SKM-1 (cell line): ENCODE data around the gene RGS17.
A peak's percentile ranks its signal among the peaks of the same experiment; 100 is the strongest.
"Not testable (repeated sequence)": the region's sequence is repeated elsewhere in the genome, so short reads cannot be mapped to it uniquely, and the experiment has no call there.

Experiments
- DNase-seq: peaks from one replicate; lab custom pipeline; 2025; ENCODE audit not compliant: unreplicated experiment; lab: John Stamatoyannopoulos, UW

The RGS17 gene

DNA sequence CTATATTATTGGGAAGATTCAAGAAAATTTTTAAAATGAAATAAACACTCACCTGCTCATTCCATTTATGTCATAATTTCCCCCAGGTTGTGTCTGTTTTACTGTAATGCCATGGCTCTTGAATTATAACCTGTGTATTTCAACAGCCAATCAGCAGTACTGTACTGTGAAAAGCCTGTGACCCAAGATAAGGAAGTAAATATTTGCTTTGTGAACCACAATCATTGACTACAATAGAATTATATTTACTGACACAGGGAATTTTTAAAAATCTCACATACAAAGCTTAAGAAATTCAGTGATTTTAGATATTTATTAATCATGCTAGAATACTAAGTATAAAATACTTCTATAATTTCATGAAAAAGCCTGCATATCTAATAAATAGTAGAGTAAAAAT lies 6.0 kb downstream of the RGS17 start:
- no peak for DNase-seq

DNA sequence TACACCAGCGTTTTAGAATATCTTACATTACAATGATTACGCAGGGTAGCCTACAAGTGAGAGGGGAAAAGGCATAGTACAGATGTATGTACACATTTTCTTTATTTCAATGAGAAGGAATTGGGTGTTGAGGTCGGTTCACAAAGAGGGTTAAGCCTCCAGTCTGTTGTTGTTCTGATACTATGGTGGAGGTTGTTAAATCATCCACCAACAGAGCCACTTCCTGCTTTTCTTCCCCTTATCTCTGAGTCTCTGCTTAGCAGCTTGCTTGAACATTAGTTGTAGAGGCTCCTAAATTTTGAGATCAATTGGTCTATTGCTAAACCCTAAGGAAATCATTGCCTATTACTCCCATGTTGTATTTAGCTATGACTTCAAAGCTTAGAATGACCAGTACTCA lies 7.3 kb downstream of the RGS17 start:
- DNase-seq: no peak

DNA sequence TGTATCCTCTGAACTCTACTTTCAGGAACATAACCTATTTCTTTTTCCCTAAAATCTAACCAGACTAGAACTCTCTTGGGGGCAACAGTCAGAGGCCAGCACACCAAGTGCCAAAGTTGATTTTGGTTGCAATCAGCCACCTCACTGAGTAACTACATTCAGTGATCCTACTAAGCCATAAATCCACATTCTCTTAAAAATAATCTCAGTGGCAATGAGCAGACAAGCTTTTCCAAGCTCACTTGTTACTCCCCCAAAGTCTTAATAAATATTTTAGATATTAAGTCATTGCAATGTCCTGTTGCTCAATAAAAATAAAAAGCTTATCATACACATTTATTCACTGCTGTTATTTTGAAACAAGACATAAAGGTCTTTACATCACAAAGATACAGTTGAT lies 9.8 kb downstream of the RGS17 start:
- DNase-seq: no peak

DNA sequence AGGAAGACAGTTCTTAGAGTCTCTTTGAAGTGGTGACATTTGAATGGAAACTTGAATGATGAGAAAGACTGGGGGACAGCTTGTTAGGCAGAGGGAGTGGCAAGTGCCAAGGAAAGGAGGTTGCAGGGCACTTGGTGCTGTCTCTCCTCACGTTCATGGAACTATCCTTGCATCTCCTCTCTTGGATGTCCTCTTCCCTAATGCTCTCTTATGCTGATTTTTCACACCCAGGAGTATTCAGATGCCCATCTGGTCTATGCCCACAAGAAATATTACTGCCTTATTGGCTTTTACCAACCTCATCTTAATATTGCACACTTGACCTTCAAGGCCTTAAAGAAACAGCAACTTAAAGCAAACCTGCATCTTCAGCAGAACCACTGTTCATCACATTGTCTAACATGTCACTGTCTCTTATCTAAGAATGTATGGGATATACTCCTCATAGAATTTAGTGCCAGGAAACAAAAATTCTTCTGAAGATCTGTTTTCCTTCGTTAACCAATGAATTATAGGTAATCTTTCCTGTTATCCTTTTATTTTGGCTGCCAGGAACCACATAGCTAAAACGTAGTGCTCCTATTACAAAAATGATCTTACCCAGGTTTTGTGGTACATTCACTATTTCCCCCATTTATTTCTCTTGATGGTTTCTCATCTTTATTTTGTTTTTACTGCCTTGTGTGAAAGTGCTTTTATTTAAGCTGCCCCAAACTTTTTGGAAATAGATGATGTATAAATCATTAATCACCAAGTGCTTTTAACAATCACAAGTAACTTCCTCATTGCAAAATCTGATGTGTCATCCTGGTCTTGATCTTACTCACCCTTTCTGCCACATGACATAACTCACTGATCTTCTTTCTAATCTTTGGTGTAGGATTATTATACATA lies 12.8 kb downstream of the RGS17 start:
- no peak for DNase-seq

DNA sequence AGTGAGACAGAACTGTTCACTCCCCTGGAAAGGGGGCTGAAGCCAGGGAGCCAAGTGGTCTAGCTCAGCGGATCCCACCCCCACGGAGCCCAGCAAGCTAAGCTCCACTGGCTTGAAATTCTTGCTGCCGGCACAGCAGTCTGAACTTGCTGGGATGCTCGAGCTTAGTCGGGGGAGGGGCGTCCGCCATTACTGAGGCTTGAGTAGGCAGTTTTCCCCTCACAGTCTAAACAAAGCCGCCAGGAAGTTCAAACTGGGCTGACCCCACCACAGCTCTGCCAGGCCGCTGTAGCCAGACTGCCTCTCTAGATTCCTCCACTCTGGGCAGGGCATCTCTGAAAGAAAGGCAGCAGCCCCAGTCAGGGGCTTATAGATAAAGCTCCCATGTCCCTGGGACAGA lies 20.0 kb downstream of the RGS17 start:
- DNase-seq: not testable (repeated sequence)

DNA sequence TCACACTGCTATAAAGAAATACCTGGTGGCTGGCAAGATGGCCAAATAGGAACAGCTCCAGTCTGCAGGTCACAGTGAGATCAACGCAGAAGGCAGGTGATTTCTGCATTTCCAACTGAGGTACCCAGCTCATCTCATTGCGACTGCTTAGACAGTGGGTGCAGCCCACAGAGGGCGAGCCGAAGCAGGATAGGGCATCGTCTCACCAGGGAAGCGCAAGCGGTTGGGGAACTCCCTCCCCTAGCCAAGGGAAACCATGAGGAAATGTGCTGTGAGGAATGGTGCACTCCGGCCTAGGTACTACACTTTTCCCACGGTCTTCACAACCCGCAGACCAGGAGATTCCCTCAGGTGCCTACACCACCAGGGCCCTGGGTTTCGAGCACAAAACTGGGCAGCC lies 20.5 kb downstream of the RGS17 start:
- not testable (repeated sequence) for DNase-seq

DNA sequence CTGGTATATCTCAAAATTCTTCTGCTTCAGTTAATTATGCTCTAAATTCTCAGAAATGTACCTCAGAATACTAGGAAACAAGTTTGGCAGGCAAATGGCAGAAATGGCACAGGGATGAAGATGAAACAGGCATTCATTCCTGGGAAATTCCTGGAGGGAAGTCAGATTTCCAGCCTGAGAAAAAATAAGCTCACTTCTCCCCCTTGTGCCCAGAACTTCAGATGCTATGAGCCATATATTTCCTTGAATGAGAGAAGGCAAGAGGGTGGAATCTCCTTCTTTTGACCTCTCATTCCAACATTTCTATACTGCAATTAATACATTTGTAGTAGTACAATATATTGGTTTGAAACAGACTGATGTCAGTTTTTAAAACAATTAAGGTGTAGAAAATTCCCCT lies 22.8 kb downstream of the RGS17 start:
- DNase-seq: no peak

DNA sequence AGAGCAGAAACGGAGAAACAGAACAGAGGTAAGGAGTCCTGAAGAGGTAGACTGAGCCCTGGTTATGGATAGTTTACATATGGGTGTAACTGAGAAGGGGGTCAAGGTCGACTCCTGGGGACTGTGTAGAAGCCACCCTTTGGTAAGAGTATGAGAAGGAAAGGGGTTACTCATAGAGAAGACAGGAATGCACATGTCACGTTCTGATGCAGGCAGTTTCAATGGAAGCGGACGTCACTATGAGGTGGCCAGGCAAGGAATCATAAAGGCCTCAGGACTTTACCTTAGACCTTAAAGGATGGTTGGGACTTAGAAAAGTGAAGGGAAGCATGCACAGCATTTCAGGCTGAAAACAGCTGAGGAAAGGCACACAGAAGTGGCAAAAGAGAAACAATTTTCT lies 25.1 kb downstream of the RGS17 start:
- no peak for DNase-seq

DNA sequence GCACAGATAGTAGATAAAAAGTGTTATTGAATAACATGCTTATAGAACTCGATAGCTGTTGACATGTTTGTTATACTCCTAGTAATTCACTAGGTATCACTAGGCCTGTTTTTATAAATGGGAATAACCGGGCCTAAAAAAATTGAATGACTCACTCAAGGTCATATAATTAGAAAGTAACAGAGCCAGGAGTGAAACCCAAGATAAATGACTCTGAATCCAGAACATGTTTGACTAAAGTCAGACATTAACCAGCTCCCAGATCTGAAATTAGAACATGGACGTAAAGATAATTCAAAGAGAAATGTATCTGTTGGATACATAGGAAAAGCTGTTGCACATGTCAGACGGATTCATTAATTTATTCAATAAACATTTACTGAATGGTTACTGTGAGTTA lies 26.9 kb downstream of the RGS17 start:
- DNase-seq: no peak

DNA sequence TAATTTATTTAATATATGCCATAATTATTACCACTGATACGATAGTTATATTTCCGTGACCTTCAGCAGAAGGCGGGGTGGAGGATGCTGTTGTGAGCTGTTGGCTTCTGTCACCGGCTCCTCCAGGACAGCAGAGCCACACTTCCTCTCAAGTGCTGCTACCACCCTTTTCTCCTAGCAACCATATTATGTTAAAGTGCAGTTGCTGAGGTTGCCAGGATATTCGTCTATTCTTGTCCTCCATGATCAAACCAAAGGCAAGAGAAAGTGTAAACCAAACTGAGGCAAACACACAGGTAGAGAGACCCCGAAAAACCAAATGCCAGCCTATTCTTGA lies 27.8 kb downstream of the RGS17 start:
- no peak for DNase-seq

DNA sequence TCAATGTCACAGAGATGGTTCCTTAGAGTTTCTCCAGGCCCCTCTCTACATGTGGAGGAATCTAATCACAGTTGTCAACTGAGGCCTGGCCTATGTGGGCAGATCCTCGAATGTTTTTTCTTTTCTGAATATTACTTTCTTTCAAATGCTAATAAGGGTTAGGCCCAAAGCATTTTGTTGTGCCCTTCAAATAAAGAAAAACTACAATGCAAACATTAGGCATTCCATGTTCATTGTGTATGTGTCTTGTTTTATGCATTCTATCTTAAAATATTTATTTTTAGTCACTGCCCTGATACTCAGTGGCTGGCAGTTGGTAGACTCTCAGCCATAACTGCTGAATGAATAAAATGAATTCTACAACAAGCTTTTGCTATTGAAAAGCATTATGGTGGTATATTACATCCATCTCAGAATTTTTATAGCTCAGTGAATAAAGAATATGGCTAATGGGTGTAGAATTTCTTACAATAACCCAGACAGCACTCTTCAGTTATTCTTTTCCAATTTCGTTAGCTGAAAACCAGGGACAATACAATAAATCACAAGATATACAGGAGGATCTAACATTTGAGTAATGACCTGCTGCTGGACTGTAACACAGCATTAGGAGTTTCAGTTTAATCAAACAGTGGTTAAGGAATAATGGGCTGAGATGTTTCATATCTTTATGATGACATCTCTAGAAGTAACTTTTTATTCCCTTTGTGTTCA lies 28.3 kb downstream of the RGS17 start:
- no peak for DNase-seq

DNA sequence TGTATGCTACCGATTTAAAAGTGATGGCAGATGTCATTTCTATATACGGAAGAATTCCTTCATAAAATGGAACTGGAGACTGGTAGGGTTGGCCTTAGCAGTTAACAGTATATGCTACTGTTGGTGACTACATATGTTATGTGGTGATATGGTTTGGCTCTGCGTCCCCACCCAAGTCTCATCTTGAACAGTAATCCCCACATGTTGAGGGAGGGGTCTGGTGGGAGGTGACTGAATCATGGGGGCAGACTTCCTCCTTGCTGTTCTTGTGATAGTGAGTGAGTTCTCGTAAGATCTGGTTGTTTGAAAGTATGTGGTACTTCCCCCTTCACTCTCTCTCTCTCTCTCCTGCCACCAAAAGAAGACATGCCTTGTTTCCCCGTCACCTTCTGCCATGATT lies 29.6 kb downstream of the RGS17 start:
- DNase-seq: no peak

DNA sequence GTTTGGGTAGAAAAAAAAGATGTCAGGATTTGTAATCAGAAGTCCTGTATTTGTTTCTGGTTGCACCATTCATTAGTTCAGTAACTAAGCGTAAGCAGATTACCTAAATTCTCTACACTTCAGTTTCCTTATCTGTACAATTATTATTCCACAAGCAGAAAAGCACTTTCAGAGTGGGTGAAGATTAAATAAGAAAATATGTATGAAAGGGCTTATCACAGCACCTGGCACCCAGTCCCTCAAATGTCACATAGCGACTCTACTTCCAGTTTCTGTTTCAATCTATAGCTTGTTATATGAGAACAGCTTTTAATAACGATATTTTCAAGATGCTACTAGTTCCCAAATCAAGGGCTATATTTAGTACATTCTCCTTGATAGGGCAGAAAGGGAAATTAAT lies 31.4 kb downstream of the RGS17 start:
- no peak for DNase-seq

DNA sequence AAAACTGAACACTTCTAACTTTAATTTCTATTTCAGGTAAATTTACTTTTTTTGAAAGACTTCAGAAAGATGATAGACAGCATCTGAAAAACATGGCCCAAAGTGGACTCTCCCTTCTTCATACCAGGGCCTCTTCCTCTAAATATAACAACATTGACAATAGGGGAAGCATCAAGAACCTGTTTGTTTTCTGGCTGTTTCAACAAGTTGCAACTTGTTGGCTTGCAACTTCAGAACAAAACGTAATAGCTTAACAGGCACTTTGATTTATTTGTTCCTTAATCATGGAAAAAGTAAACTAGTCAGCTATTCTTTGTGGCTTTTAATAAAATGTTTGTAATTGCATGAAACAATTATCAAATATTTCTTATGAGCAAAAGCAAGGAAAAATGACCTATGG lies 34.3 kb downstream of the RGS17 start:
- DNase-seq: no peak

DNA sequence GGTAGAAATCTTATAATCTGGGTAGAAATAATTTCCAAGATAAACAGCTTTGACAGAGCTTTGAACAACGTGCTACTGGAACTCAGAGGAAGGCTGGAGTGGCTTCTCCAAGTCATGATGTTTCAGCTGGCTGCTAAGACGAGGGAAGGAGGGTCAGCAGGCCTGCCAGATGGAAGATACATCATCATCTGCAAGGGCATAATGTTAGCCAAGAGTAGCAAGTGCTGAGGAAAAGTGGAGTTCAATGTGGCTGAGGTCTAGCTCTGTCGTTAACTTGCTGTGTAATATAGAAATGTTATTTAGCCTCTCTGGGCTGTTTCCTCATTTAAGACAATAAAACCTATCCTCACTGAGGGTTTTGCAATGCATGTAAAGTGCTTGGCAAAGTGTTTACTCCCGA lies 35.1 kb downstream of the RGS17 start:
- DNase-seq: no peak

DNA sequence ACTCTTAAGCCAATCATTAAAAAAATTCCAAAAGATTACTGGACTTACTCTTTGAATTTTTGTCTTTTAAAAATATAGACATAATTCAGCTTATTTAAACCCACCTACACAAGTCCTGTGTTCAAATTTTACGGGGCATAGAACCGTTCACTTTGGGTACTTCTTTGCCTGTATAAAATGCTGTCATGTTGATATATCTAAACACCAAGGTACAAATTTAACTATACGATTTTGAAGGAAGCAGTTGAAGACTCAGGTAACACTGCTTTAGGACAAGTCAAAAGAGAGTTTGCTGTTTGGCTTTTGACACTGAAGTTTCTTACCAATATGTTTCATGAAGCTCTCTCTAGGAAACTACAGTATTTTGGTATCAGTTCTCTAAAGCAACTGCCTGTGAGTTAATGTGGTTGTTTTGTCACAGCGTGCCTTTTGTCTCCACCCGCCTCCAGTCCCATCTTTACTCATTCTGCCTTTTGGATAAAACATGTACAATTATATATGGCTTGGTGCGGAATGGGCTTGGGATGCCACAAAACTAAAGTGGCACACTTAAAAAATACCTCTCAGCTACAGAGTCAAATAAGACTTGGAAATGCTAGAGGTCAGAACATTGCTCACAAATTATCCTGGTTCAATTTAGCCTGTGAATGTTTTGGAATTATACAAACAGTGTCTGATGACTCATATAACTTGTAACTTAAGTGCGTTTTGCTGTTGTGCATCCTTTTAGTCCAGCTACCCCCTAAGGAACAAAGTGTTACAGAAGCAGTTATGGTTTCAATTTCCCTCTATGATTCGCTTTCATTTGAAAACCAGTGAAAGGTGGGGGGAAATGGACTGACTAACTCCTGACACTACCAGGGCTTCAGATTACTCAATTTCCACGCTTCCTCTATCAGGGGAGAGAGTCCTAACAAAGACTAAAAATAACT lies 38.7 kb downstream of the RGS17 start:
- peak; percentile 7 for DNase-seq

DNA sequence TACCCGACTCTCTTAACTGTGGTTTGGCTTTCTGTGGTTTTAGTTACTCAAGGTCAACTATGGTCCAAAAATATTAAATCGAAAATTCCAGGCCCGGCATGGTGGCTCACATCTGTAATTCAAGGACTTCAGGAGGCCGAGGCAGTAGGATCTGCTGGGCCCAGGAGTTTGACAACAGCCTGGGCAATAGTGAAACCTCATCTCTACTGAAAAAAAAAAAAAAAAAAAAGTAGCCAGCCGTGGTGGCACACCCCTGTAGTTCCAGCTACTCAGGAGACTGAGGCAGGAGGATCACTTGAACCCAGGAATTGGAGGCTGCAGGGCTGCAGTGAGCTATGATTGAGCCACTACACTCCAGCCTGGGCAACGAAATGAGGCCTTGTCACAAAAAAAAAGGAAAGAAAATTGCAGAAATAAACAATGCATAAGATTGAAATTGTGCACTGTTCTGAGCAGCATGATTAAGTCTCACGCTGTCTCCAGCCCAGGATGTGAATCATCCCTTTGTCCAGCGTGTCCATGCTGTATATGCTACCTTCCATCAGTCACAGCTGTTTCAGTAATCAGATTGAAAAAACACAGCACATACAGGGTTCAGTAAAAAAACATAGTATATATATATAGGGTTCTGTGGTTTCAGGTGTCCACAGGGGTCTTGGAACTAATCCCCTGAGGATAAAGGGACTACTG lies 40.7 kb downstream of the RGS17 start:
- no peak for DNase-seq

DNA sequence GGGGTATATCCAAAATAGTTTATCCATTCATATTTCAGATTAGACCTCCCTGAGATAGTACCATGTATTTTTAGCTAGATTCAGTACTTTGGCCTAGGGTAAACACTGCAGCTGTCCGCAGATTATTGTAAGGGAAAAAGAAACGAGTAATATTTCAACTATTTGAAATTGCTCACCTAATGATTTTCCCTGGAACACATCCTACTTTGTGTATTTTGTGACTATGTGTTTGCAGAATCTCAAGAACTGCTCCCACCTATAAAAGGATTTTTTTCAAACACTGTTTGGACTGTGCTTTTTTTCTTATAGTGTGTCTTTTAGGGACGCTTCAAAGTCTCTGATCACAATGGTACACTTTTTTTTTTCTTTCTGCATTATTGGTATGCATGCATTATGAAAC lies 42.3 kb downstream of the RGS17 start:
- no peak for DNase-seq

DNA sequence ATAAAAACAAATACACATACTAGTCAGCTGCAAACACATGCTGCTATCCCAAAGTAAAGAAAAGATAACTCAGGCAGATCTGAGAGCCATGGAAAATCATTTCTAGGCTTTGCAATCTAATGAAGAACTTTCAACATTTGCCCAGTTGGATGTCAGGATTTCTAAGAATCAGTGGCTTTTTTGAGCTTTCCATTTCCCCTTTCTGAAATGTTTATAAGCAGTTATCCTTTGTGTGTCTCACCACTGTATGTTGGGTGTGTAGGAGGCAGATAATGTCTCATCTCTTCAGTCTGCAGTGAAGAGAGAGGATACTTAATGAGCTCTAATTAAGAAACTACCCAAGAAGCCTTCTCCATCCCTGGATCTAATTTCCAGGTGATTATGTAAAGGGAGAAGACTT lies 43.6 kb downstream of the RGS17 start:
- DNase-seq: no peak

DNA sequence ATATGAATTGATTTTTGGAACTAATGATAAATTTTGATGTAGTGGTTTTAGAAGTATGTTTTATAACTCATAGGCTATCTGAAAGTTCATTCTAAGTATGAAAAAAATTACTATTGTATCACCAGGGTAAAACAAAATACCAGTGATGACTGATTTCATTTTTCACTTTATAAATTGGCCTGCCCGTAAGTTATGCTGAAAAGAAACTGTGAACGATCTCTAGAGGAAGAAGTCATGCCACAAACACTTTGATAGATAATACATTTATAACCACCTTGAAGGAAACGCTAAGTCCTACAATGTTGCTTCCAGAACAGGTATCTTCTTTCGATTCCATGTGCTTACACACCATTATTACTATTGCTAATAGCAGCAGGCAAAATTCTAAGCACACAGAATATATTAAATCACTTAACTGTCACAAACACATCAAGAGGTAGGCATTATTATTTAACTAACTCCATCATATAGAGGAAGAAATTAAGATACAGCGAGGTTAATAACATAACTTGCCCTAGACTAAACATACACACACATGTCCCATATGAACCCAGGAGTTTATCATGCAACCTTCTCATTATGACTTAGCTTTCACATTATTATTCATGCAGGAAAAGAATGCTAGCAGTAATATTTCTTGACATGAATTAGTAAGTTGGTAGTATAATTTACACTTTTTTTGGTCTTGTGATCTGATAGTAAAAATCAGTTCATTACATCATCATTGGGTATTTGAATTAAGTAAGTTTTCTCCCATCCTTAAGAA lies 44.7 kb downstream of the RGS17 start:
- no peak for DNase-seq
